Osteocyte (in vitro differentiated cells): ENCODE measurements around the gene ZNF778. TPM values are rescaled to one million over a fixed set of nuclear protein-coding genes. Genes with fewer than 3 reads are reported as not detected.

ENCODE experiments used
- DNase-seq: peaks from one replicate; pipeline ENCODE4 v3.0.0; 2021; ENCODE audit warnings: mixed read lengths; ENCODE audit not compliant: unreplicated experiment; ENCODE audit errors: extremely low spot score
- H3K27ac Mint-ChIP-seq: one replicate; pipeline ENCODE4 v1.8.0; 2021; ENCODE audit warnings: mild to moderate bottlenecking, mixed read lengths; ENCODE audit not compliant: unreplicated experiment
- H3K27me3 Mint-ChIP-seq: one replicate; pipeline ENCODE4 v1.8.0; 2021; ENCODE audit warnings: mixed read lengths; ENCODE audit not compliant: unreplicated experiment
- H3K36me3 Mint-ChIP-seq: one replicate; pipeline ENCODE4 v1.8.0; 2021; ENCODE audit warnings: mixed read lengths; ENCODE audit not compliant: unreplicated experiment
- H3K4me1 Mint-ChIP-seq: one replicate; pipeline ENCODE4 v1.8.0; 2021; ENCODE audit warnings: mixed read lengths; ENCODE audit not compliant: unreplicated experiment
- H3K4me3 Mint-ChIP-seq: one replicate; pipeline ENCODE4 v1.8.0; 2021; ENCODE audit warnings: mild to moderate bottlenecking, moderate library complexity, mixed read lengths; ENCODE audit not compliant: unreplicated experiment
- H3K9me3 Mint-ChIP-seq: one replicate; pipeline ENCODE4 v1.8.0; 2021; ENCODE audit warnings: mixed read lengths; ENCODE audit not compliant: unreplicated experiment
- total RNA-seq: library from RNA; stranded (reverse); gene quantifications from 2 replicates; pipeline ENCODE4 v1.2.1, GENCODE V29; 2021
- TF ChIP-seq, protein P1 (sequence below): fragments of 200-600 bp; sonication (generic); IDR thresholded peaks from 2 replicates; pipeline ENCODE4 v1.5.0; 2021; ENCODE audit warnings: antibody characterized with exemption, mild to moderate bottlenecking, moderate library complexity

ZNF778 gene
- total RNA-seq, 1 donor from 2014 or later, result 10.5 TPM

DNA sequence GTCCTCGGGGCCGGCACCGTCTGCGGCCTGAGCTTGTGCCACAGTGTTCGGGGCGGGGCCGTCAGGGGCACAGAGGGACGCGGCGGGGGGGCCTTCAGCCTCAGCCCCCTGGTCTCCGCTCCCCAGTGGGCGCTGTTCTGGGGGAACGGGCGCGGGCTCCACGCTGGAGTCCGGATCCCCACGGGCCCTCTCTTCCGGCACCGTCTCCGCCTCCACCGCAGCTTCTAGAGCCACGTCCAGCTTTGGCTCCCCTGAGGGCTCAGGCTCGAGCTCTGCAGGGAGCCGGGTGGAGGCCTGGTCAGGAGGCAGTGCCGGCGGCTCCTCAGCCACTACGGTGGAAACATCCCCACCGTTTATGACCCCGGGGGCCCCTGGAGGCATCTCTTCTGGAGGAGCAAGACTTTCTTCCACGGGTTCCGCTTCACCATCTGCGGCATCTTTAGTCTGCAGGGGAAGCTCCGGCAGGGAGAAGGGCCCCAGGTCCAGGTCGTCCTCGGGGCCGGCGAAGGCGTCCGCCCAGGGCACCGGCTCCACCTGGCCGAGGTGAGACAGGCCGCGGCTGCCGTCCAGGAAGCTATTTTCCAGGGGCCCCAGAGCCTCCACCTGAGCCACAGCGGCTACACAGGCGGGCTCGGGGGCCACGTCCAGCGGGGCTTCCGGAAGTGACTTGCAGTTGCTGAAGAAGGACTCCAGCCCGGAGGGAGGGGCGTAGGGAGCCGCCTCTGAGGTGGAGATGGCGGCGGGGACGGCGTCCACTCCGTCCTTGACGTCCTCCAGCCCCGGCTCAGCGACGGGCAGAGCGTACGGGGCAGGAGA, 62.4 kb downstream of the ZNF778 start:
- no peak for DNase-seq
- no peak overlapping the region for H3K4me3 Mint-ChIP-seq
- no peaks in the 10 kb centered on the region for H3K27me3 Mint-ChIP-seq
- no peaks in the 10 kb centered on the region for H3K9me3 Mint-ChIP-seq
- no peaks in the 10 kb centered on the region for H3K4me1 Mint-ChIP-seq
- TF ChIP-seq, protein P1, sequence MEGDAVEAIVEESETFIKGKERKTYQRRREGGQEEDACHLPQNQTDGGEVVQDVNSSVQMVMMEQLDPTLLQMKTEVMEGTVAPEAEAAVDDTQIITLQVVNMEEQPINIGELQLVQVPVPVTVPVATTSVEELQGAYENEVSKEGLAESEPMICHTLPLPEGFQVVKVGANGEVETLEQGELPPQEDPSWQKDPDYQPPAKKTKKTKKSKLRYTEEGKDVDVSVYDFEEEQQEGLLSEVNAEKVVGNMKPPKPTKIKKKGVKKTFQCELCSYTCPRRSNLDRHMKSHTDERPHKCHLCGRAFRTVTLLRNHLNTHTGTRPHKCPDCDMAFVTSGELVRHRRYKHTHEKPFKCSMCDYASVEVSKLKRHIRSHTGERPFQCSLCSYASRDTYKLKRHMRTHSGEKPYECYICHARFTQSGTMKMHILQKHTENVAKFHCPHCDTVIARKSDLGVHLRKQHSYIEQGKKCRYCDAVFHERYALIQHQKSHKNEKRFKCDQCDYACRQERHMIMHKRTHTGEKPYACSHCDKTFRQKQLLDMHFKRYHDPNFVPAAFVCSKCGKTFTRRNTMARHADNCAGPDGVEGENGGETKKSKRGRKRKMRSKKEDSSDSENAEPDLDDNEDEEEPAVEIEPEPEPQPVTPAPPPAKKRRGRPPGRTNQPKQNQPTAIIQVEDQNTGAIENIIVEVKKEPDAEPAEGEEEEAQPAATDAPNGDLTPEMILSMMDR, result no peak
- H3K27ac Mint-ChIP-seq, result no peak overlapping the region
- H3K36me3 Mint-ChIP-seq, result peaks cover 14% of the 10 kb centered on the region

DNA sequence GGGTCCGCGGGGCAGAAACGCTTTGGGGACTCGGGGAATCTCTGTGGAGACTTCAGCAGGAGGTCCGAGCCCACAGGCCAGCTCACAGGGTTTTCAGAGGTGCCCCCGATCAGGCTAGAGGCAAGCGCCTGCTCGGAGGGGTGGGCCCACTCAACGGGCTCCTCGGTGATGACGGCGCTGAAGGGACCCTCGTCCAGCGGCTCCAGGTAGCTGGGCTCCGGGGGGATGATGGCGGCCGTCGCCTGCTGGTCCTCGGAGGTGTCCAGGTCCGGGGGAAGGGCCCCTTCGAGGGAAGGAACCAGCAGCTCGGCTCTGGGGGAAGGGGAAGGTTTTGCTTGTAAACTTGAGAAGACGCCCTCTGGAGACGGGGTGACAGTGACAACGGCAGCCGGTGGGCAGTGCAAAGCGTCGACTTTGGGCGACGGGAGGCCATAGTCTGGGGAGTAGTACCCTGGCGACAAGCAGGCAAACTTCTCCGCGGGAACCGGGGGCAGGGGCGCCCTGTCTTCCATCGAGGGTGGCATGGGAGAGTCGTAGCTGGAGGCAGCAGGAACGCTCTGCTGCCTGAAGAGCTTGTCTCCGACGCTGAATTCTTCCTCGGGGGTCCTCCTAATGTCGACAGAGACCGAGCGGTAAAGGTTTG, 63.2 kb downstream of the ZNF778 start:
- TF ChIP-seq, protein P1, result no peak
- no peaks in the 10 kb centered on the region for H3K4me1 Mint-ChIP-seq
- H3K4me3 Mint-ChIP-seq, result no peak overlapping the region
- H3K36me3 Mint-ChIP-seq, result peaks cover 16% of the 10 kb centered on the region
- H3K9me3 Mint-ChIP-seq, result no peaks in the 10 kb centered on the region
- no peaks in the 10 kb centered on the region for H3K27me3 Mint-ChIP-seq
- DNase-seq, result no peak
- H3K27ac Mint-ChIP-seq, result no peak overlapping the region

DNA sequence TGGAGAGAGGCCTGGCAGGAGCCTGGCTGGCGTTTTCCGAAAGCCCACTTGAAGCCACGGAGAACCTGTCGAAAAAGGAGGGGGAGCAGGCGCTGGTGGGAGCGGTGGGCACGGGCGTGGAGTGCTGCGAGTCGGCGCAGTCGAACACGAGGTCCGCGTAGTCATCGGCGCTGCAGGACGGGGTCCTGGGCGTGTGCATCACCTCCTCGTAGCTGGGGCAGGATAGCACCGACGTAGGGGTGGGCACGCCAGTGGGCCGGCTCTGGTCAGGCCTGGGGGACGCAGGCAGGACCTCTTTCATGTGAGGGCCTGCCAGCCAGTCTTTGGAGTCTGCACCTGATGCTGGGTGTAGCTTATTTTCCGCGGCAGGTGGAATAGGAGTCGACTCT, 63.7 kb downstream of the ZNF778 start:
- DNase-seq, result no peak
- Mint-ChIP-seq H3K4me1 (no peaks in the 10 kb centered on the region), H3K36me3 (peaks cover 17% of the 10 kb centered on the region), H3K4me3 (no peak overlapping the region), H3K27ac (no peak overlapping the region), H3K9me3 (no peaks in the 10 kb centered on the region), H3K27me3 (no peaks in the 10 kb centered on the region)
- TF ChIP-seq, protein P1, result no peak

DNA sequence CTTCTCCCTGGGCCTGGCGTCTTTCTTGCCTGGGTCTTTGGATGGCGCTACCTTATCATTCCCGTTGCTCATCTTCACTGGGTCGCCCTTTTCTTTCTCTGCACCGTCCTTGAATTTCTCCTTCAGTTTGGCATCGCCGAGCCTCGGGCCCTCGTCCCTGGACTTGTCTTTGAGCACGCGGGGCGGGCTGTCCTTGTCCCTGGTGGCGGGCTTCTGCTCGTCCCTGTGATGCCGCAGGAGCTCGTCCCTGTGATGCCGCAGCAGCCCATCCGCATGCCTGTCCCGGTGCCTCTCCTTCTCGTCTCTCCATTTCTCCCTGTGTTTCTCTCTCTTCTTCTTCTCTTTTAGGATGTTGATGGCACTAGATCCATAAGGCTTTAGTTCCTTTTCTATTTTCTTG, 64.3 kb downstream of the ZNF778 start:
- Mint-ChIP-seq H3K27me3 (no peaks in the 10 kb centered on the region), H3K27ac (no peak overlapping the region), H3K4me3 (no peak overlapping the region), H3K9me3 (no peaks in the 10 kb centered on the region), H3K36me3 (peaks cover 18% of the 10 kb centered on the region), H3K4me1 (no peaks in the 10 kb centered on the region)
- TF ChIP-seq, protein P1, result no peak
- no peak for DNase-seq

DNA sequence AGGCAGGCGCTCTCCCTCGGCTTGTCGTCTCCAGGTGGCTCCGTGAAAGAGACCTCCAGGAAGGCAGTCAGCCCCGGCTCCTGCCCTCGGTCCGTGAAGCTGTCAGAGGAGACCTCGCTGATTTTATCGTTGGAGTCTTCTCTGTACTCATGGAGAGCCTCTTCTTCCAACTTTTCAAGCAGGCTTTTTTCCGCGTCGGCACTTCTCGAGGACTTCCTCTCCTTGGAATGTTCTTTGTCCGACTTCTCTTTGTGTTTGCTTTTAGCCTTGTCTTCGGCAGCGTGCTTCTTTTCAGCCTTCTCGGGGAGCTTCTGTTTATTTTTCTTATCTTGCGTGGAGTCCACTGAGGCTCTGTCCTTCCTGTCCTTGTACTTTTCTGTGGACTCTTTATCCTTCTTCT, 65.0 kb downstream of the ZNF778 start:
- no peaks in the 10 kb centered on the region for H3K27me3 Mint-ChIP-seq
- TF ChIP-seq, protein P1, result no peak
- H3K36me3 Mint-ChIP-seq, result peaks cover 15% of the 10 kb centered on the region
- DNase-seq, result no peak
- no peak overlapping the region for H3K27ac Mint-ChIP-seq
- H3K9me3 Mint-ChIP-seq, result no peaks in the 10 kb centered on the region
- no peak overlapping the region for H3K4me3 Mint-ChIP-seq
- no peaks in the 10 kb centered on the region for H3K4me1 Mint-ChIP-seq
